ENCODE measurements around the gene GCFC2.

GRCh38 chr2:75702593-75702992 lies 8.1 kb downstream of the GCFC2 start:
- TF ChIP-seq CTCF (IDR thresholded peaks at IDR 0.05; ENCODE audit: low read depth, low read length), result no peak
- no peak for TF ChIP-seq EZH2phosphoT487 (IDR thresholded peaks at IDR 0.05; ENCODE audit: low read depth)

All from OCI-LY3 (cell line).